HG02798 (cell line): ENCODE measurements around the gene GATA3.

ENCODE experiments used
- ATAC-seq: cut with Tn5 transposase; IDR thresholded peaks from one replicate; pipeline ENCODE4 v1.9.1; 2021; ENCODE audit warnings: mild to moderate bottlenecking; ENCODE audit not compliant: unreplicated experiment, poor library complexity

Gene GATA3

GRCh38 chr10:8085251-8085650, 30.8 kb downstream of the GATA3 start:
- ATAC-seq, result no peak

GRCh38 chr10:8086315-8086714, 31.8 kb downstream of the GATA3 start:
- ATAC-seq, result no peak

- ATAC-seq, result no peak
Observed at GRCh38 chr10:8088504-8088903, 34.0 kb downstream of the GATA3 start.

- no peak for ATAC-seq
Observed at GRCh38 chr10:8092428-8092827, 37.9 kb downstream of the GATA3 start.

- no peak for ATAC-seq
Observed at GRCh38 chr10:8095959-8096358, 41.5 kb downstream of the GATA3 start.

- ATAC-seq, result no peak
Observed at GRCh38 chr10:8096931-8097330, 42.4 kb downstream of the GATA3 start.

- no peak for ATAC-seq
Observed at GRCh38 chr10:8100366-8100765, 45.9 kb downstream of the GATA3 start.

GRCh38 chr10:8102708-8103401, 48.4 kb downstream of the GATA3 start:
- ATAC-seq, result peak; percentile 86

GRCh38 chr10:8103543-8103942, 49.1 kb downstream of the GATA3 start:
- ATAC-seq, result no peak

GRCh38 chr10:8104005-8104404, 49.5 kb downstream of the GATA3 start:
- no peak for ATAC-seq

- no peak for ATAC-seq
Observed at GRCh38 chr10:8104721-8105120, 50.2 kb downstream of the GATA3 start.

GRCh38 chr10:8105932-8106331, 51.4 kb downstream of the GATA3 start:
- ATAC-seq, result no peak

GRCh38 chr10:8112230-8112905, 57.9 kb downstream of the GATA3 start:
- no peak for ATAC-seq

GRCh38 chr10:8112942-8113442, 58.5 kb downstream of the GATA3 start:
- ATAC-seq, result no peak

GRCh38 chr10:8113616-8114015, 59.1 kb downstream of the GATA3 start:
- no peak for ATAC-seq

GRCh38 chr10:8114741-8115617, 60.5 kb downstream of the GATA3 start:
- ATAC-seq, result no peak

GRCh38 chr10:8115618-8115980, 61.1 kb downstream of the GATA3 start:
- ATAC-seq, result no peak

GRCh38 chr10:8116474-8116873, 62.0 kb downstream of the GATA3 start:
- no peak for ATAC-seq

GRCh38 chr10:8116926-8117493, 62.5 kb downstream of the GATA3 start:
- no peak for ATAC-seq

GRCh38 chr10:8121201-8121890, 66.9 kb downstream of the GATA3 start:
- ATAC-seq, result no peak
